BE2C (cell line): ENCODE results near the gene DZIP3.

ENCODE experiments used
- DNase-seq: peaks from one replicate; pipeline ENCODE4 v3.0.0-alpha.2; 2020
- H3K27me3 ChIP-seq: fragments of 250-450 bp; sonication (Bioruptor Pico); 2 replicates; pipeline ENCODE4 v1.5.1; 2020; ENCODE audit warnings: mild to moderate bottlenecking
- H3K36me3 ChIP-seq: fragments of 250-450 bp; sonication (Bioruptor Pico); 2 replicates; pipeline ENCODE4 v1.5.1; 2020; ENCODE audit warnings: mild to moderate bottlenecking
- H3K4me1 ChIP-seq: fragments of 250-450 bp; sonication (Bioruptor Pico); 2 replicates; pipeline ENCODE4 v1.5.1; 2020
- H3K4me3 ChIP-seq: 2 replicates; pipeline ENCODE4 v1.5.1; 2011; ENCODE audit warnings: low read depth, low read length
- H3K9me3 ChIP-seq: fragments of 250-450 bp; sonication (Bioruptor Pico); 2 replicates; pipeline ENCODE4 v1.5.1; 2020
- TF ChIP-seq, protein P1 (sequence below): IDR thresholded peaks from 2 replicates; pipeline ENCODE4 v1.5.1; 2012; ENCODE audit warnings: mild to moderate bottlenecking, low read depth, low read length

The DZIP3 gene

DNA sequence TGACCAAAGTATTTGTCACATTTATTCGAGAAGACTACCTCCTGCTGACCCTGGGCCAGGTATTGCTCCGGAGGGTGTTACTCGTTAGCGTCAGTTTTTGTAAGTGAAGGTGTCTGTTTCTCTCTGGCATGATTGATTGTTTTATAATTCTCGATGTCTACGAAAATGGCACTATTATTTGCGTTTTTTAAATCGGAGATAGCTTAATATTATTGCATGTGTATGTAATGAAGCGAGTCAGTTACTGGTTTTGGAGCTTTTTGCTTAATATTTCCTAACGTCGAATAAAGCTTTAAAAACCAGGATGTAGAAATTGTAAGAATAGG, 439 bp downstream of the DZIP3 start:
- Histone ChIP-seq H3K27me3 (no peaks in the 10 kb centered on the region), H3K9me3 (no peaks in the 10 kb centered on the region), H3K36me3 (peaks cover 3% of the 10 kb centered on the region; the same call in 1 of the 2 replicates), H3K4me1 (no peaks in the 10 kb centered on the region), H3K4me3 (peak overlapping the region; percentile 90)
- DNase-seq = no peak
- TF ChIP-seq, protein P1, sequence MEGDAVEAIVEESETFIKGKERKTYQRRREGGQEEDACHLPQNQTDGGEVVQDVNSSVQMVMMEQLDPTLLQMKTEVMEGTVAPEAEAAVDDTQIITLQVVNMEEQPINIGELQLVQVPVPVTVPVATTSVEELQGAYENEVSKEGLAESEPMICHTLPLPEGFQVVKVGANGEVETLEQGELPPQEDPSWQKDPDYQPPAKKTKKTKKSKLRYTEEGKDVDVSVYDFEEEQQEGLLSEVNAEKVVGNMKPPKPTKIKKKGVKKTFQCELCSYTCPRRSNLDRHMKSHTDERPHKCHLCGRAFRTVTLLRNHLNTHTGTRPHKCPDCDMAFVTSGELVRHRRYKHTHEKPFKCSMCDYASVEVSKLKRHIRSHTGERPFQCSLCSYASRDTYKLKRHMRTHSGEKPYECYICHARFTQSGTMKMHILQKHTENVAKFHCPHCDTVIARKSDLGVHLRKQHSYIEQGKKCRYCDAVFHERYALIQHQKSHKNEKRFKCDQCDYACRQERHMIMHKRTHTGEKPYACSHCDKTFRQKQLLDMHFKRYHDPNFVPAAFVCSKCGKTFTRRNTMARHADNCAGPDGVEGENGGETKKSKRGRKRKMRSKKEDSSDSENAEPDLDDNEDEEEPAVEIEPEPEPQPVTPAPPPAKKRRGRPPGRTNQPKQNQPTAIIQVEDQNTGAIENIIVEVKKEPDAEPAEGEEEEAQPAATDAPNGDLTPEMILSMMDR = no peak

DNA sequence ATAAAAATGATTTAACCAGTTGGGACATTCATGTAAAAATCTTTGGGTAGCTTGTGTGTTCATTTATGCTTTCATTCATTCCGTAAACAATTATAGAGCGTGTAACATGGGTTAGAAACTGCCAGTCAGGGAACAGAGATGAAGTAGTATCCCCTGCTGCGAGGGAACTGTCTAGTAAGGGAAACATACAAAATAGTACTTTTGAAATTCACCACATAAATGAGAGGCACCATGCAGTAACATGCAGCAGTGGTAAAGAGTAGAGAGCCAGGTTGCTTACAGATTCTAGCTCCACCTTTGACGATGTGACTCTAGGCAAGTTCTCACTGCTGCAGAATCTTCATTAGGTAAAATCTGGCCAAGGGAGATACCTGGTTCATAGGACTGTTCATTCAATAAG, 938 bp downstream of the DZIP3 start:
- Histone ChIP-seq H3K27me3 (no peaks in the 10 kb centered on the region), H3K4me1 (no peaks in the 10 kb centered on the region), H3K9me3 (no peaks in the 10 kb centered on the region), H3K36me3 (no peaks in the 10 kb centered on the region), H3K4me3 (peak overlapping the region; percentile 90)
- TF ChIP-seq, protein P1 = no peak
- DNase-seq = no peak

DNA sequence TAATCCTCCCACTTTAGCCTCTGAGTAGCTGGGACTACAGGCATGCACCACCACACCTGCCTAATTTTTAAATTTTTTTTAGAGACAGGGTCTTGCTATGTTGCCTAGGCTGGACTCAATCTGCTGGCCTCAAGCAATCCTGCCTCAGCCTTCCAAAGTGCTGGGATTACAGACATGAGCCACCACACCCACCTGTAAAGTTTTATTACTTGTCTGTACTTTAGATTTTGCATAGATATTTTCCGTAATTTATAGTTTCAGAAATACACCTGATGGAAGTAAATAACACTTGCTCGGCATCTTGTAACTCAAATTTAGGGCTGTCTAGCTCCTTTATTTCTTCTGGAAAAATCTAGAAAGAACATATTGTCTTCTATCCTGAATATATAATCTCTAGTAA, 5.8 kb downstream of the DZIP3 start:
- H3K36me3 ChIP-seq = no peaks in the 10 kb centered on the region
- no peak for DNase-seq
- TF ChIP-seq, protein P1 = no peak
- no peaks in the 10 kb centered on the region for H3K27me3 ChIP-seq
- H3K9me3 ChIP-seq = no peaks in the 10 kb centered on the region
- H3K4me1 ChIP-seq = no peaks in the 10 kb centered on the region
- H3K4me3 ChIP-seq = no peak overlapping the region

DNA sequence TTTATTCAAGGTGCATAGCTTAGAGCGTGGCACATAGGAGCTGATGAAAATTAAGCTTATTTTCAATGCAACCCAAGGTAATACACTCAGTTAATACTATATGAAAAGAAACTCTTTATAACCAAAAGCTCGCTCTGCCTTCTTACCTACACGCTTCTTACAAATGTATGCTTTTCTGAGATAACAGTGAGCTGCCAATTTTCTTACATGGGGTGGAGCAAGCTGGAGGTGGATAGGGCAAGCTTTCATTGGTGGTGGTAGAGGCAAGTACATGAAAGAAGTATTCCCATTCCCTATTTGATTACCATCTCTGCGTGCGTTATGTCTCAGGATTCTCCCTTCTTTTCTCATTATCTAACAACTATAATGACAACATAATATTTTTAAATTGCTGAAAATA, 8.9 kb downstream of the DZIP3 start:
- no peaks in the 10 kb centered on the region for H3K27me3 ChIP-seq
- no peak overlapping the region for H3K4me3 ChIP-seq

DNA sequence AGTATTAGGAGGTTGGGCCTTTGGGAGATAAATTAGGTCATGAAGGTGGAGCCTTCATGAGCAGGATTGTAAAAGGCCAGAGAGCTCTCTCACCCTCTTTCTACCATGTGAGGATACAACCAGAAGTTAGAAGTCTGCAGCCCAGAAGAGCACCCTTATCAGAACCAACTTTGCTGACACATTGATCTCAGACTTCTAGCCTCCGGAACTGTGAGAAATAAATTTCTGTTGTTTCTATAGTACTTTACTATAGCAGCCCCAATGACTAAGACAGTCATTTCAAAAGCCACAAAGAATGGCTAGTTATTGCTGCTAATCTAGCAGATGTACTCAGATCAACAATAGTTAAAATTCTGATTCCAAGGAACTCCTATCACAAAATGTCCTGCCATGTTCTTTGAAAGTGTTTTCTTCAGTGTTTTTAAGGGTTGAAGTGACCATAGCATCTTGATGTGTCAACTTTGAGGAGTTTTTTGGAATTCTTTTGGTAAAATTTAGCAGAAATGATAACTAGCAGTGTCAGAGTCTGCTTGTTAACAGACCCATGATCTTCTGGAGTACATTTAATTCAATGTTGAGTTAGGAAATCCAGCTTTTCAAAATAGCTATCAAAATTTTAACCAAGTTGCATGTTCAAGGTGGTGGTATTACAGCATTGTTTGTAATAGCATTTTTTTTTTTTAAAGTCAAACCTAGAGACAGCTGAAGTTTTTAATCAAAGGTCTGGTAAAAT, 10.3 kb downstream of the DZIP3 start:
- no peaks in the 10 kb centered on the region for H3K4me1 ChIP-seq
- no peaks in the 10 kb centered on the region for H3K27me3 ChIP-seq
- no peaks in the 10 kb centered on the region for H3K9me3 ChIP-seq
- no peak for DNase-seq
- H3K36me3 ChIP-seq = no peaks in the 10 kb centered on the region
- TF ChIP-seq, protein P1 = no peak
- no peak overlapping the region for H3K4me3 ChIP-seq

More for the DNA sequence above, 8.9 kb downstream of the DZIP3 start:
- TF ChIP-seq, protein P1 = no peak
- no peaks in the 10 kb centered on the region for H3K9me3 ChIP-seq
- no peaks in the 10 kb centered on the region for H3K36me3 ChIP-seq
- DNase-seq = no peak
- no peaks in the 10 kb centered on the region for H3K4me1 ChIP-seq

DNA sequence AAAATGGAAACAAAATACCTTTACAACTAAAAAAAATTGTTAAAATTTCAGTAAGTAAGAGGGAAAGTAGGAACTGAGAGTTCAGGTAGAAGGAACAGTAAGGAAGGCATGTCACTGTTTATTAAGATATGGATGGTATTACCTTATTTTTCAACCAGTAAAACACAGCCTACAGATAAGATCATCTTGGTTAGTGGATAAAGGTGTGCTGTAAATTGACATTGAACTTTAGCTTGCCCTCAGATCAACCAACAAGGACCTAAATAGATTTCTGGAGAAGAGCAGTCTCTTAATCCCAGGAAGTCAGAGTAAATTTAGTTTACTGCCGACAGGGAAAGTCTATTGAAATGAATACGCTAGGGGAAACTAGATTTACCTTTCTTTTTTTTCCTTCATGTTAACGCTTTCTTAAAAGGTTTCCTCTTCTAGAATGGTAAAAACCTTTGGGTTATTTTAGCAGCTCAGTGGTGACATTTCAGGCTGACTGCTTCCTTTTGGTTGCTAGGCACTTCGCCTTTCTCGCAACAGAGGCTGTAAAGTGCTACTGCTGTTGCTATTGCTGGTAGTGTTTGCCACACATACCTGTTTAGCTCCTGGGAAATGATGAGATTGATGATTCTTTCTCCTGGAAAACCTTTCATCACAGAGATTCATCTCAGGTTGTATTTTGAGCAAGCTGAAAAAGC, 12.9 kb downstream of the DZIP3 start:
- DNase-seq = no peak
- Histone ChIP-seq H3K4me1 (no peaks in the 10 kb centered on the region), H3K27me3 (no peaks in the 10 kb centered on the region), H3K9me3 (no peaks in the 10 kb centered on the region), H3K4me3 (no peak overlapping the region), H3K36me3 (no peaks in the 10 kb centered on the region)
- TF ChIP-seq, protein P1 = no peak
